Activated CD4-positive, alpha-beta T cell treated with anti-CD3 and anti-CD28 coated beads for 4 hours (primary cell): ENCODE data around the gene APH1A.
"Not testable (repeated sequence)": the region's sequence is repeated elsewhere in the genome, so short reads cannot be mapped to it uniquely, and the experiment has no call there.

Source experiments
- DNase-seq, 2 donors: peaks; one replicate each; pipeline ENCODE4 v3.0.0-alpha.2; 2020

APH1A gene

DNA sequence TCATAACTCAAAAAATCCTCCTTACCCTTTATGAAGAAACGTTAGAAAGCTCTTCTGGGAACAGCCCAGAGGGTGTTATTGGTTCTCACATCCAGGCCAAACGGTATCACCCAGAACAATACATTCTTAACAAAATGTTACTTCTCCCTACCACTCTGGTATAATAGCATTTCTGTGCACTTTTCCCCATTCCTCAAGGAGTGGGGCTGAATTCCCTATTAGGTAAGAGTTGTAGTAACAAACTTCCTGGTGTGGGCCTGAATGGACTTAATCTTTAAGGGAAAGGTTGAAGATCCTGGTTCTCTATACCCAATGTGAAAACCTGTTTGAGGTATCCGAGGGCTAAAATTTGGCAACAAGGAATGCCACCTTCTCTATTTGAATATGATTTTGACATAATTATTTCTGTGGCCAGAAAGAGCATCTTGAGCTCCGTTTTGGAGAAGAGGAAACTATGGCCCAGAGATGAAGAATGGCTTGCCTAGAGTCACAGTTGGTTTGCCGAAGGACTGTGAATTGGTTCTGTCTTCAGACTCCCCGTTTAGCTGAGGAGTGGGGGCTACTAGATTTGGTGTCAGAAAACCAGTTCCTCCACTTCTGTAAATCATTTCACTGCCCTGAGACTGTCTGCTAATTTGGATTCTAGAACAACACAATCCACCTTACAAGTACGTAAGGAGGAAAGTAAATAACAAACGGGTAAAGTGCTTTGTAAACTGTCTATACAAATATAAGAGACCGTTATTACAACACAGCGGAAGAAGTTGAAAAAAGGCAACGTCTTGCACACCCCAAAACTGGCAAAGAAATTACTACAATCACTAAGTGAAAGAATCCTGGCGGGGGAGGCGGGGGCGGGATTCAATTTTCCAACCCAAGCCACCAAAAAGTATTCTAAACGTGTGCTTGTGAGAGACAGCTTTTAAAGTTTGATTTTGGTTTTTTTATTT lies 35.2 kb downstream of the APH1A start:
- peak; percentile 65 to 70 for DNase-seq

DNA sequence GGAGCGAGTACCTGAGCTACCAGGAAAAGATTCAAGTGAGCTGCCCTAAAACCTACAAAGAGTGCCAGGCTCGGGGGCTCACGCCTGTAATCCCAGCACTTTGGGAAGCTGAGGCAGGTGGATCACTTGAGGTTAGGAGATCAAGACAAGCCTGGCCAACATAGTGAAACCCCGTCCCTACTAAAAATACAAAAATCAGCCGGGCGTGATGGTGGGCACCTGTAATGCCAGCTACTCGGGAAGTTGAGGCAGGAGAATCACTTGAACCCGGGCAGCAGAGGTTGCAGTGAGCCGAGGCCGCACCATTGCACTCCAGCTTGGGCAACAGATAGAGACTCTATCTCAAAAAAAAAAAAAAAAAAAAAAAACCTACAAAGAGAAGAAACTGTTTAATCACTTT lies 35.9 kb downstream of the APH1A start:
- not testable (repeated sequence) for DNase-seq

DNA sequence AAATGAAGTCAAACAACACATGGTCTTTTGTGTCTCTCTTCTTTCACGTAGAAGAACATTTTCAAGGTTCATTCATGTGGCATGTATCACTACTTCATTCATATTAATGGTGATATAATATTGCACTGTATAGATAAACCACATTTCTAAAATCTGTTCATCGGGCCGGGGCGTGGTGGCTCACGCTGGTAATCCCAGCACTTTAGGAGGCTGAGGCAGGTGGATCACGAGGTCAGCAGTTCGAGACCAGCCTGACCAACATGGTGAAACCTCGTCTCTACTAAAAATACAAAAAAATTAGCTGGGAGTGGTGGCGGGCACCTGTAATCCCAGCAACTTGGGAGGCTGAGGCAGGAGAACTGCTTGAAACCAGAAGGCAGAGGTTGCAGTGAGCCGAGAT lies 40.6 kb downstream of the APH1A start:
- DNase-seq, result not testable (repeated sequence)

DNA sequence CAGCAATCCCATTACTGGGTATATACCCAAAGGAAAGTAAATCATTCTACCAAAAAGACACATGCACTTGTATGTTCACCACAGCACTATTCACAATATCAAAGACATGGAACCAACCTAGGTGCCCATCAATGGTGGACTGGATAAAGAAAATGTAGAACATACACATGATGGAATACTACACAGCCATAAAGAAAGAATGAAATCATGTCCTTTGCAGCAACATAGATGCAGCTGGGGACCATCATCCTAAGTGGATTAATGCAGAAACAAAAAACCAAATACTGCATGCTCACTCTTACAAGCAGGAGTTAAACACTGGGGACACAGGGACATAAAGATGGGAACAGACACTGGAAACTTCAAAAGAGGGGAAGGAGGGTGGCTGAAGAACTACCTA lies 41.6 kb downstream of the APH1A start:
- no peak for DNase-seq

DNA sequence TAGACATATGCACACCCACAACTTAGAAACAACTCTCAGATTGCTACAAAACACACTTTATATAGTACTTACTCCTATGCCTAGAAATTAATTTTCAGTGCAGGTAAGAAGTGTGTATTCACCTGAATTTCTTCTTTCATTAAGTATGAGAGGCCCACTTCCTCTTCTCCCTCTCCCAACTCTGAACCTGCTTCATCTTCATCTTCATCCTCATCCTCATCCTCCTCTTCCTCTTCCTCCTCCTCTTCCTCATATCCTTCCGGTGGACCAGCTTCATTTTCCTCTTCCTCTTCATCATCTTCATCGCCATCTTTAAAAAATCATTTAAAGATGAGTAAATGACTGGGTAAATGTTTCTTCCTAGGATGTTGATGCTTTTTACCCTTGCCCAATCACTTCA lies 42.3 kb downstream of the APH1A start:
- DNase-seq, result no peak

DNA sequence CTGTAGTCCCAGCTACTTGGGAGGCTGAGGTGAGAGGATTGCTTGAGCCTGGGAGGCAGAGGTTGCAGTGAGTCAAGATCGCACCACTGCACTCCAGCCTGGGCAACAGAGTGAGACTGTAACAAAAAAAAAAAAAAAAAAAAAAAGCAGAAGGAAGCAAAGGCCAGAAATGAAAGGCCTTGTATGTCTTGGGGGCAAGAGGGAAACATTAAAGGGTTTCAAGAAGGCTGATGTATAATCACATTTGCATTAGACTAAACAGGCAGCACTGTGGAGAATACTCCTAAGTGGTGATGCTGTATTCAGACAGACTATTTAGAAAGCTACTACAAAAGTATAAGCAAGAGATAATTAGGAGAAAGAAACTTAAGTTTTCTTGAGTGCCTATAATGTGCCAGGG lies 43.3 kb downstream of the APH1A start:
- no peak for DNase-seq

DNA sequence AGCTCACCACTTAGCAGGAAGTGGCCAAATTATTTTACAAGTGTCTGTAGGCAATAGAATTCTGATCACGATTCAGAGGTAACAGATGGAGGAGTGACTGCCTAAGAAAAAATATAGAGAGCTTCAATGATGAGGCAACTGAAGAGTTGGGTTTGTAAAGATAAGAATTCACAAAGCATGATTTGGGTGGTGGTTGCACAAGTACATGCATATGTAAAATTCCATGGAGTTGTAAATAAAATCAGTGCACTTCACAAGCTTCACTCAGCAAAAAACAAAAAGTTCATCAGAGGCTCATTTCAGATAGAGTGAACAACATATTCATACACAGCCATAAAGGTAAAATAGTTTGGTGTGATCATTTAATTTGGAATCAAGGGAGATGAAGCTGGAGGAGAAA lies 43.8 kb downstream of the APH1A start:
- no peak for DNase-seq

DNA sequence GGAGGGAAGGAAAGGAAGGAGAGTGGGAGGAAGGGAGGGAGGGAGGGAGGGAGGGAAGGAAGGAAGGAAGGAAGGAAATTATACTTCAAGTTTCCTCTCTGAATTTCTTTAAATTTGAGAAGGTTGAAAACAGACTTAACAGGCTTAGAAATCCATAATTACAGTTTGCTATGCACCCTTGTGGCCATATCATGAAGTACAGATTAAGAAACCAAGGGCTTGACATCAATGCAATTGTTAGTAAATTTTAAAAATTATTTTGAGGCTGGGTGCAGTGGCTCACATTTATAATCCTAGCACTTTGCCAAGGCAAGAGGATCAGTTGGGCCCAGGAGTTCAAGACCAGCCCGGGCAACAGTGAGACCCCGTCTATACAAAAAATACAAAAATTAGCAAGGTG lies 47.3 kb downstream of the APH1A start:
- no peak for DNase-seq

DNA sequence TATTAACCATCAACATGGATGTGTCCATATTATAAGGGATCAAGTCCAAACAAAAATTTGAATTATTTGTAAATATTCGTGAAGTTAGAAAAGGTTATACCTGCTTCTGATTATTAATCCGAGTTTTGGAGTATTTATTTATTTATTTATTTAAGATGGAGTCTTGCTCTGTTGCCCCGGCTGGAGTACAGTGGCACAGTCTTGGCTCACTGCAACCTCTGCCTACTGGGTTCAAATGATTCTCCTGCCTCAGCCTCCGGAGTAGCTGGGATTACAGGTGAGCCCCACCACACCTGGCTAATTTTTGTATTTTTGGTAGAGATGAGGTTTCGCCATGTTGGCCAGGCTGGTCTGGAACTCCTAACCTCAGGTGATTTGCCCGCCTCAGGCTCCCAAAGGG lies 53.0 kb downstream of the APH1A start:
- DNase-seq, result not testable (repeated sequence)
